Caco-2 (cell line): ENCODE measurements around the gene INPP4B. TPM values are rescaled to one million over a fixed set of nuclear protein-coding genes. Genes with fewer than 3 reads are reported as not detected.

Experiments used
- BruUV-seq: library from RNA; stranded (reverse); fragments of 400-500 nt; replicated peaks from 2 replicates; lab custom pipeline; 2021; lab: Mats Ljungman, UMichigan
- CTCF ChIA-PET: fragments of 300-600 bp; sonication (Branson Sonifier 250); formaldehyde crosslinking; loops from one replicate; lab custom pipeline; 2022; ENCODE audit warnings: antibody characterized with exemption; lab: Charles Lee
- POLR2A ChIA-PET: fragments of 300-600 bp; sonication (Branson Sonifier 250); formaldehyde crosslinking; loops from one replicate; lab custom pipeline; 2022; ENCODE audit warnings: antibody characterized with exemption; lab: Charles Lee
- DNase-seq, 2 experiments: peaks; one replicate each; pipeline versions ENCODE4 v3.0.0 to v3.0.0-alpha.2; 2020 to 2022
- H3K27me3 ChIP-seq: replicated peaks from 2 replicates; pipeline ENCODE4 v1.6.0; 2011; ENCODE audit warnings: low read length; ENCODE audit not compliant: control insufficient read depth, insufficient read depth
- H3K36me3 ChIP-seq: 2 replicates; pipeline ENCODE4 v1.5.1; 2011; ENCODE audit warnings: low read length; ENCODE audit not compliant: control insufficient read depth, insufficient read depth
- H3K4me1 ChIP-seq: fragments of 250-450 bp; sonication (Bioruptor Pico); 2 replicates; pipeline ENCODE4 v1.5.1; 2020; ENCODE audit warnings: mild to moderate bottlenecking
- H3K4me3 ChIP-seq: 2 replicates; pipeline ENCODE4 v1.5.1; 2011; ENCODE audit warnings: low read depth, mild to moderate bottlenecking, control low read depth, low read length
- H3K9me3 ChIP-seq: fragments of 250-450 bp; sonication (Bioruptor Pico); 2 replicates; pipeline ENCODE4 v1.5.1; 2020; ENCODE audit warnings: mild to moderate bottlenecking, moderate library complexity
- H3K27ac Mint-ChIP-seq: one replicate; pipeline ENCODE4 v1.8.0; 2022; ENCODE audit warnings: mixed read lengths; ENCODE audit not compliant: unreplicated experiment
- H3K27me3 Mint-ChIP-seq: one replicate; pipeline ENCODE4 v1.8.0; 2022; ENCODE audit warnings: mixed read lengths; ENCODE audit not compliant: insufficient read depth, unreplicated experiment
- H3K36me3 Mint-ChIP-seq: one replicate; pipeline ENCODE4 v1.8.0; 2022; ENCODE audit warnings: mild to moderate bottlenecking, mixed read lengths; ENCODE audit not compliant: insufficient read depth, unreplicated experiment
- H3K4me1 Mint-ChIP-seq: one replicate; pipeline ENCODE4 v1.8.0; 2022; ENCODE audit warnings: low read depth, mixed read lengths; ENCODE audit not compliant: unreplicated experiment
- H3K4me3 Mint-ChIP-seq: one replicate; pipeline ENCODE4 v1.8.0; 2022; ENCODE audit warnings: mild to moderate bottlenecking, moderate library complexity, mixed read lengths; ENCODE audit not compliant: unreplicated experiment
- H3K9me3 Mint-ChIP-seq: one replicate; pipeline ENCODE4 v1.8.0; 2022; ENCODE audit warnings: mixed read lengths; ENCODE audit not compliant: unreplicated experiment
- CTCF ChIP-seq, 2 experiments: fragments of 200-600 bp in 1 of 2; IDR thresholded peaks; 1 replicate in 1 of 2; 2 replicates in 1 of 2; pipeline versions ENCODE4 v1.5.1 to v1.8.0; 2011 to 2022; ENCODE audit warnings: antibody characterized with exemption in 1 of 2, control low read depth in 1 of 2, inconsistent platforms in 1 of 2, low read depth in 1 of 2, low read length in 1 of 2, mild to moderate bottlenecking in 1 of 2, moderate library complexity in 1 of 2; ENCODE audit not compliant: insufficient read depth in 1 of 2, severe bottlenecking in 1 of 2, unreplicated experiment in 1 of 2
- intact Hi-C: fragments of 100-400 bp; cut with micrococcal nuclease; formaldehyde crosslinking; loops from one replicate; pipeline ENCODE4 v1.10.0; 2022; ENCODE audit not compliant: unreplicated experiment
- total RNA-seq: library from RNA; stranded (reverse); gene quantifications from 2 replicates; pipeline ENCODE4 v1.2.3, GENCODE V29; 2022

INPP4B gene
- total RNA-seq, 1 experiment from 2014 or later, result 10.3 TPM

GRCh38 chr4:142686081-142686480, 160.0 kb downstream of the INPP4B start:
- H3K36me3 Mint-ChIP-seq, result no peaks in the 10 kb centered on the region
- no peaks in the 10 kb centered on the region for H3K36me3 ChIP-seq
- CTCF ChIA-PET, result no interaction called here
- H3K4me3 Mint-ChIP-seq, result no peak overlapping the region
- DNase-seq, result no peak
- H3K27ac Mint-ChIP-seq, result no peak overlapping the region
- H3K4me1 ChIP-seq, result no peaks in the 10 kb centered on the region
- H3K9me3 ChIP-seq, result no peaks in the 10 kb centered on the region
- TF ChIP-seq CTCF (IDR thresholded peaks at IDR 0.05; ENCODE audit: insufficient read depth in 1 of 2, low read depth in 1 of 2, low read length in 1 of 2, severe bottlenecking in 1 of 2, unreplicated experiment in 1 of 2), result no peak
- intact Hi-C loops, result no loop called here
- H3K4me1 Mint-ChIP-seq, result no peaks in the 10 kb centered on the region
- H3K27me3 ChIP-seq, result no peaks in the 10 kb centered on the region
- no peaks in the 10 kb centered on the region for H3K9me3 Mint-ChIP-seq
- POLR2A ChIA-PET, result no interaction called here
- no TSS peak for BruUV-seq
- H3K27me3 Mint-ChIP-seq, result no peaks in the 10 kb centered on the region
- no peak overlapping the region for H3K4me3 ChIP-seq

GRCh38 chr4:142683997-142684396, 162.1 kb downstream of the INPP4B start:
- intact Hi-C loops, result no loop called here
- Histone ChIP-seq H3K4me1 (no peaks in the 10 kb centered on the region), H3K27me3 (no peaks in the 10 kb centered on the region), H3K9me3 (no peaks in the 10 kb centered on the region), H3K4me3 (no peak overlapping the region), H3K36me3 (no peaks in the 10 kb centered on the region)
- no peaks in the 10 kb centered on the region for H3K27me3 Mint-ChIP-seq
- ChIA-PET CTCF (no interaction called here), POLR2A (no interaction called here)
- DNase-seq, result no peak
- H3K9me3 Mint-ChIP-seq, result no peaks in the 10 kb centered on the region
- no peak overlapping the region for H3K27ac Mint-ChIP-seq
- H3K36me3 Mint-ChIP-seq, result no peaks in the 10 kb centered on the region
- no peak overlapping the region for H3K4me3 Mint-ChIP-seq
- H3K4me1 Mint-ChIP-seq, result no peaks in the 10 kb centered on the region
- no peak for TF ChIP-seq CTCF (IDR thresholded peaks at IDR 0.05; ENCODE audit: insufficient read depth in 1 of 2, low read depth in 1 of 2, low read length in 1 of 2, severe bottlenecking in 1 of 2, unreplicated experiment in 1 of 2)
- BruUV-seq, result no TSS peak

DNA sequence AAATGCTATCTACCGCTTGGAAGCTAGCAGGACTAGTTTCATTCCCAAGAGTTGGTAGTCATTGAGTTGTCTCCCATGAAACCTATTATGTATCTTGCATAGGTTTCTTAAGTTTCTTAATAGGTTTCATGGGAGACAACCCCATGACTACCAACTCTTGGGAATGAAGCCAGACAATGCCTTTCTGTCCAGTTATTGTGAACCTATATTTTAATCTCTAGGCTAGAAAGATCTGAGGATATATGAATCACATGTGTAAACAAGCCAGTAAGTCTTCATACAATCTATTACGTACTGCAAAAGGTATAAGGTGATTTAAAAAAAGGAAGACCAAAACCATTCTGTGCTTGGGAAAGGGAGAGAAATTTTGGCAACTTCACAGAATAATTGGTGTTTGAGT, 162.6 kb downstream of the INPP4B start:
- CTCF ChIA-PET, result no interaction called here
- Mint-ChIP-seq H3K36me3 (no peaks in the 10 kb centered on the region), H3K27me3 (no peaks in the 10 kb centered on the region), H3K4me3 (no peak overlapping the region), H3K27ac (no peak overlapping the region), H3K9me3 (no peaks in the 10 kb centered on the region), H3K4me1 (no peaks in the 10 kb centered on the region)
- intact Hi-C loops, result no loop called here
- H3K9me3 ChIP-seq, result no peaks in the 10 kb centered on the region
- no peak for DNase-seq
- no peaks in the 10 kb centered on the region for H3K4me1 ChIP-seq
- no TSS peak for BruUV-seq
- H3K27me3 ChIP-seq, result no peaks in the 10 kb centered on the region
- H3K4me3 ChIP-seq, result no peak overlapping the region
- no peaks in the 10 kb centered on the region for H3K36me3 ChIP-seq
- TF ChIP-seq CTCF (IDR thresholded peaks at IDR 0.05; ENCODE audit: insufficient read depth in 1 of 2, low read depth in 1 of 2, low read length in 1 of 2, severe bottlenecking in 1 of 2, unreplicated experiment in 1 of 2), result no peak
- POLR2A ChIA-PET, result no interaction called here
